ENCODE measurements around the gene PYGL. TPM values are rescaled to one million over a fixed set of nuclear protein-coding genes. Genes with fewer than 3 reads are reported as not detected.
"Not testable (repeated sequence)": the region's sequence is repeated elsewhere in the genome, so short reads cannot be mapped to it uniquely, and the experiment has no call there.

PYGL gene
- total RNA-seq, 1 donor from 2014 or later, result 16.9 TPM

DNA sequence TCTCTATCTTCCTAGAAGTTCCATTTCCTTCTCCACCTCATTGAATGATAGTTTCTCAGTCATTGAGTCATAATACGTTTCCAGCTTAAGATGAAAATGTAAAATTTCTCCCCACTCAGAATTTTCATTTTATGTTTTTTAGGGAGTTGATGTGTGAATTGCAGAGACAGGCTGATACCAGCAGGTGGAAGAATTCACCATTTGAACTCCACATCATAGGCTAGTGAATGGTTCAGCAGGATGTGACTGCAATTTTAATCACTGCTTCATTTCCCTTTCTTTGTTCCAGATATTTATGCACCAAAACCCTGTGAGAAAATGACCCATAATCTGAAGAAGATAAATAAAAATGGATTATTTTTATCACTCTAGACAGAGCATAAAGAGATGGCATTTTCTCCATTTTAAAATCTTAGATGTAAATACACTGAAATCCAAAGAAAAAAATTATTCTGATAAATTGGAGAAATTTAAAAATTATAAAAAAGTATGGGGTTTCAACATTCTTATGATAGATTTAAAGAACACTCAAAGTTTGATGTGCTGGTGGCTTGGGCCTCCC is 10.6 kb upstream of the PYGL start:
- peak; percentile 69 for DNase-seq

DNA sequence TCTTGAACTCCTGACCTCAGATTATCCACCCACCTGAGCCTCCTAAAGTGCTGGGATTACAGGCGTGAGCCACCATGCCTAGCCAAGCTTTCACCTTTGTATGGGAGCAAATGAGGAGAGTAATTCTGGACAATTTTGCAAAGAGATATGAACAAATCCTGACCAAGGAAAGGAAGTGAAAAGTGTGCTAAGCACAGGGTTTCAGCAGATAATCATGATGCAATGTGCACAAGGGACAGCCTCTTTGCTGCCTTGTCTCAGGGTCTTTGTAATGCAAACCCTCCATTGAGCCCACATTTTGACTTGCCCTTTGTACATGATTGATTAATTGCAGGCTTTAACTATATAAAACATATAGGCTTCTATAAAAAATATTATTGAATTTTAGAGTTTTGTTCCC is 9.2 kb upstream of the PYGL start:
- no peak for DNase-seq

DNA sequence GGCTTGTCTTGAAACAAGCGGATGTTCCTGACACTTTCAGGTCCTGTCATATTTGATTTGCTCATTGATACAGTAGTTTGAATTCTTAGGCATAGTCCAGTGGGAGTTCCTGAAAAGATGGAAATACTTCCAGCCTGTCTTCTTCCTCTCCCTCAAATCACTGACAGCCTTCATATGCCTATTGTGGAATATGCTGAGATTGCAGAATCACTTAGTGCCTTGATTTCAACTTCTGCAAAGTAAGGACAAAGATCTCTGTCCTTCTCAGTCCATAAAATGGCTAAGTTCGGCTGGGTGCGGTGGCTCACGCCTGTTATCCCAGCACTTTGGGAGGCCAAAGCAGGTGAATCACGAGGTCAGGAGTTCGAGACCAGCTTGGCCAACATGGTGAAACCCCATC is 6.7 kb upstream of the PYGL start:
- DNase-seq, result no peak

DNA sequence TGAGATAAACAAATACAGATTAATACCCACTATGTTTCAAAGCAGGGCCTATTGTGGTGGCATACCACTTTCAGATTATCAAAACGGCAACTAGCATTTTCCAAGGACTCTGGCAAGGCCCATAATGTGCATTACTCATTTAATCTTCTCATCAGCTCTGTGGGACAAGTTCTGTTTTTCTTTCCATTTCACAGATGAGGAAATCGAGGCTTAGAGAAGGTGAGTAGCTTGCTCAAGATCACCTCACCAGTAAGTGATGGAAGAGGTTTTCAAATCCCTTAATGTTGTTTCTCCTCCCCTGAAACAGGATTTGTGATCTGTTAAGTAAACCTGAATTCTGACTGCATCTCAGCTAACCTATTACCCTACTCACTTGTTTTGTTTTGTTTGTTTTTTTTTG is 3.9 kb upstream of the PYGL start:
- no peak for DNase-seq

DNA sequence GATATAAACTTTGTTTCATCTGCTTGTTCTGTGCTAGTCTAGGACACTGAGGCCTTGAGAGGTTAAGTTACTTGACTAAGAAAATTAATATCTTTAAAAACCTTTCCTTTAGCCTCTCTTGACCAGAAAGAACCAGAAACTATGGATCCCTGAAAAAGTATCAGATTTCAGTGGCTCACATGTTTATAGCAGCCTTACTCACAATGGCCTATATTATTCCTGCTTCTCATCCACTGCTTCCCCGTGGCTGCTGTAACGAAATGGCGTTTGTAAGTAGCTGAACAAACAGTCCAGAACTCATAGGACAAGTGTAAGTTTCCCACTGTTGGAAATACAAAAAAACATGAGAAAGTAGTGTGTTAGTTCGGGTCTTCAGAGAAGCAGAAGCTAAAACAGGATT is 3.2 kb upstream of the PYGL start:
- DNase-seq, result no peak

DNA sequence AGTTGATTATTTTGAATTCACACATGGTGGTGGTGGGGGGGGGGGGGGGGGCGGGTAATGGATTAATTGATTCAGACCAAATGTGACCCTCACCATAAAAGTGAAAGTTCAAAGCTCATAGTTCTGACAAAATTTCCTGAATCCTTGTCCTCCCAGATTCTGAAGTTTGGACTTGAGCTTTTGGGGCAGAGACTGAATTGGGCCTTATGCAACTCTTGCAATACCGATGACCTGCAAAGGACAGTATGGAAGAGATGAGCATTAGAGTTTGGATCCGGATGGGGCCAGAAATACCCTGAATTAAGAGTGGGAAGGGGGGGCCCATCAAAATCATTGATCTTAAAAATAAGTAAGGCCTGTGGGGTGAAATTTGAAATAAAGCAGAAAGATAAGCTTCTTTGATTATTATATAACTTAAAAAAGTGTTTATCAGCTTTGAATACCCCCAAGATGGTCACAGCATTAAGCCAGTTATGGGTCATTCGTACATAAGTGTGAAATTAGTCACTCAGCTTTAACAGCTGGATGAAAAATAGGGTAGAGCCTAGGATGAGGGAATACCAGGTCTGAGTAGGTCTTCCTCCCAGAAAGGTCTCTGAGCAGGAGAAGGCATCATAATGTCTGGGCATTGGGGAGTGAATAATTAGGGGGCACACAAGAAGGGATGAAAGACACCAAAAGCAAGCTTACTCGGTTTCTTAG is 2.1 kb upstream of the PYGL start:
- DNase-seq, result no peak

DNA sequence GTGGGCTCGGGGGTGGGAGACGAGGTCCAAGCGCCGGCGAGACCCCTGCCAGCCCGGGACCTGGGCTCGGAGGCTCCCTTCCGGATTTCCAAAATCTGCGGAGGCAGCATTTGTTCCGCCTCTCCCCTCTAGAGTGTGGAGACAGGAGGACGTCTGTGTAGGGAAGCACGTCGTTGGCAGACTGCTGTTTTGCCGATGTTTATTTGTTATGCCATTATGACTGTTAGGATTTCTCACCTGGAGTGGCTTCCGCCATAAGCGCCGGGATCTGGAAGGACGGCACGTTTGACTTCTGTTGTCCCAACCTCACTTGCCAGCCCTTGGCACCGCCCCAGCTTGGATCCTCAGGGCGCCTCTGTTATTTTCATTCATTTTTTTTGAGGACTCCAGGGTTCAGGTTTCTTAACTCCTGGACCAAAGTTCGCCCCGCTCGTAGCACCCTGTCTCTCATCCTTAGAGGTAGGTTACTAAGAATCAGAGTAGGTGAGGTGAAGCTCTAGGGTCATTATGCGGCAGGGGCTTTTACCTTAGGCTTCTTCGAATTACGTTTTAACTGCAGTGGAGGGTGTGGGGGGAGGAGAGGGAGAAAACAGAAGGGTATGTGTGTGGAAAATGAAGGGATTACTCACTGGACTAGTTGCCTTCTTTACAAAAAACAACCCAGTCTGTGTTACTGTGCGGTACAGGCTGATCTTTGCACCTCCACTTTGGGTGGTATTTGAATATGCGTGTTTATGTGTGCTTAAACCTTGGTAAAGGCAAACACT is 547 bp upstream of the PYGL start:
- peak; percentile 53 for DNase-seq

DNA sequence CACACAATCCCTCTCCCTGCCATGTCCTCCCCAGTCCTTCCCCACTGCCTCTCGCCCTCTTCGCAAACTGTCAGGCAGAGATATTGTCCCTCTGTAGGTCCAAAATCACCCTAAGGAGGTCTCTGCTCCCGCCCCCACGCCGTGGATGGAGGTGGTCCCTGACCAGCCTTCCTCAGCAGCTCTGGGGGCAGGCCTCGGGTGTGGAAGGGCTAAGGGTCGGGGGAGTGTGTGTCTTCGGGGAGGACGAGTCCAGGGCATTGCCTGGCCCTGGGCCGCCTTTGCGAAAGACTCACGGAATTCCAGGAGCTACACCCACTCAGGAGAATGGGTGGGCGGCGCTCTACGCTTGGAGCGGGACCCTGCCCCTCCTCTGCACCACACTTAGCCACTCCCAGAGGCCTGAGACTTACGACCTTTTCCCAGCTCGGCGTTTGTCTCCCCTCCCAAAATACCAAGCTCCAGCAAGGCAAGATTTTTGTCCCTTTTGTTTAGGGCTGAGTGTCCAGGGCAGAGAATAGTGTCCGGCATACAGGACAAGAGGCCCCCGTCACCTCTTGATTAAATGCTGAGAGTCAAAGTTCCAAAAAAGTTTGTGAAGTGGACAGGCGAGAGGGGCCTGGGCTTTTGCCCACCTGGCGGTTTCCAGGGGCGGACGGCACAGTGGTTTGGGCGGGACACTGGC is 881 bp downstream of the PYGL start:
- DNase-seq, result peak; percentile 47

DNA sequence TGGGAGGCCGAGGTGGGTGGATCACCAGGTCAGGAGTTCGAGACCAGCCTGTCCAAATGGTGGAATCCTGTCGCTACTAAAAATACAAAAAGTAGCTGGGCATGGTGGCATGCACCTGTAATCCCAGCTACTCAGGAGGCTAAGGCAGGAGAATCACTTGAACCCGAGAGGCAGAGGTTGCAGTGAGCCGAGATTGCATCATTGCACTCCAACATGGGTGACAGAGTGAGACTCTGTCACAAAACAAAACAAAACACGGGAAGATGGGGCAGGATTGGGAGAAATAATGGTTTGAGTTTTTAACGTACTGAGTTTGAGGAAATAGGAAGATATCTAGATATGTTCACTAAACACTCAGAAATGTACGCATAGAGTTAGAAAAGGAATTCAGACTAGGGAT is 2.6 kb downstream of the PYGL start:
- not testable (repeated sequence) for DNase-seq

DNA sequence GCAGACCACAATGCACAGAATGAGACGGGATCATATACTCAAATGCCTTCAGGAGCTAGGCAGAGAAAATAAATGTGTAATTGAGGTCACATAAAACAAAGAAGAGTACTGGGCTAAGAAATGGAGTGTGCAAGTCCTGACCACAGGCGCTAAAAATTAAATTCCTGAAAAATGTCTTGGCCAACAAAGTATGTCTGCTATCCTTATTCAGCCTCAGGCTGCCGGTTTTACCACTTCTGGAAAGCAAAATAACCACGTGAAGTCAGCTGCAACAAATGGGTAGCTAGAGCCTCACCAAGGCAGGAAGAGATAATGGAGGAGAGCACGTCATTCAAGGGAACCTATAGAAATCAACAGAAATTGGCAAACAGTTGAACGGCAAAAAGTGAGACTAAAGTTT is 3.1 kb downstream of the PYGL start:
- DNase-seq, result no peak

DNA sequence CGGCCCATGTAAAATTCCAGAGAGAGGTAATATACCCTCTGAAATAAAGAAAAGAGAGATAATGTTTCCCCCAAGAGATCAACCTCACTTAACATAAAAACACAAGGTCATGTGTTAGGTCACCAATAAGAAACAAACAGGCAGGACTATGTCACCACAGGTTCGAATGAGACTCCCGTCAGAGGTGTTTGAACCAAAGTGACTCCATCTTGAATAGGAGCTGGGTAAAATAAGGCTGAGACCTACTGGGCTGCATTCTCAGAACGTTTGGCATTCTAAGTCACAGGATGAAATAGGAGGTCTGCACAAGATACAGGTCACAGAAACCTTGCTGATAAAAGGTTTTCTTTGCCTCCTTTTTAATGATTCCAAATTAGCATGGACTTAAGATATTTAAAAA is 6.5 kb downstream of the PYGL start:
- no peak for DNase-seq

DNA sequence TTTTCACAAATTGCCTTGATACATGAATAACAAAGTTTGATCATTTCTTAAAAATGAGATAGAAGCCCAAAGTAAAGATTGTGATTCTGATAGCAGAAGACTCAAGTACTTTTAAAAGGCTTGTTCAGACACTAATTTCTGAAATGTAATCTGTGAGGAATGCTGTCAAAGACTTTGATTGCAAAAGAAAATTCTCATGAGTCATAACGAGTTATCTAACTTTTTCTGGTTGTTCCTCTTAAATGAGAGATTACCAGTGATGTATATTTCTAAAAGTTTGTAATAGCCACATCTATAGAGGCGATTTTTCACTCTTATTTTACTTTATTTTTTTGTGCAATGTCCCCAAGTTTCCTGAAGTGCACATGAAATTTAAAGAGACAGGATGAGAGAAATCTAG is 7.0 kb downstream of the PYGL start:
- DNase-seq, result no peak

DNA sequence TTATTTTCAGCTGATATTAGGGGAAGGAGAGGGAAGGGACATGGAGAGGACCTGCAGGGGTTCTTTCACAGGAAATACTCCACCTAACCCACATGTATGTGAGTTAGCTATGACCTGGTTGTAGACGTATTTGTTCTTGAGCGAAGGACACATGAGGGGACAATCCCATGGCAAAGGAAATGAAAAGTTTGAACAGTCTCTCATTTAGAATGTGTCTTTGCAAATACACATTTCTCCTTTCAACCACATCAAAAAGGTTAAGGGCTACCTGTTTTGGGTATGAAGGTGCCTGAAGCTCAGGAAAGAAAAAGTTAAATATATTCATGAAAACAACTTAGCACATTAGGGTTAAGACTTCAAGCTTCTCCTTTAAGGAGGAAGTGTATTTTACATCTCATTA is 7.4 kb downstream of the PYGL start:
- no peak for DNase-seq

DNA sequence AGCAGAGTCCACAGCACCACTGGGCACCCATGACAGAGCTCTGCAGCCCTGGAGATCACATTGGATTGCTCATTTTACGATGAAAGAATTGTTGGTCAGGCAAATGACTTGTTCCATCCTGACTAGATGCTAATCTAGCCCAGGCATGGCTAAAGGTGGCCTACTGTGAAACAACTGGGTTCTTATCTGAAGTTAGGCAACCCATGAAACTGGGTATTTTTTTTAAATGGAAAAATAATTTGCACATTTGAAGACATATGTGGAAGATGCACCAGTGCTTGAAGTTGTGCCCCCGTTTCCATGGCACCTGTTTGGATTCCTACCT is 8.3 kb downstream of the PYGL start:
- DNase-seq, result no peak

DNA sequence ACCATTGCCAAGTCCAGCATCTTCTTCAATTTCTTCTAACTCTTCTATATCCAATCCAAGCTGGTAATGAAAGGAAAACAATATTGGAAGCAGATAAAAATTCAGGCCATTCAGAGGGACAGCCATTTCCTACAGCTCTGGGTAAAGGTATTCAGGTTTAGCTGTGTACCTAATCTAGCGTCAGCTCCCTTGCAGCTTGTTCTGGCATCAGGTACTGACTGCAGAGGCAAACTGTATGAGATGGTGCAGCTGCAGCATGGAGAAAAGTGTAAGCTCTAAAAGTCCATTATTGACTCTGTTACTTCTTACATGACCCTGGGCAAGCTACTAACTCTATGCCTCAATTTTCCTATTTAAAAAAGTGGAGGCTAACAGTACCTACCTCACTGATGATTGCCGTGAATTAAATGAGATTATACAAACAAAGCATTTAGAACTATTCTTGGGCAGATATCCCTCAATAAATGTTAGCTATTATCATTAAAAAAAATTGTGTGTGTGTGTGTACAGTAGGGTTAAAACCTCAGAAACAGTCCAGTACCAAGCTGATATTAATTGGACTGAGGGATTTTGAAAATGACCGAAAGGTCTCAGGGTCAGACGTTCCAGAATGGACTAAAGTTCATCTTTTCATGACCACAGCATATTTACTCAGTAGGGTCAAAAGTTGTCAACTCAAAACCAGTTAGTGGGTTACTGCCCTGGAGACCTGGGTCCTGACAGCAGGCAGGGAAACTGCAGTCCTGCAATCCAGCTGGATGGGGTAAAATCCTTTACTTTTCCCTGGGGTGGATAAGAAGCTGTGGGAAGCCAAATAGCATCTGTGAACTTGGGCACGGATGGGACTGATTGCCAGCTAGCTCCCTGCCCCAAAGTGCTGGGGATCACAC is 8.9 kb downstream of the PYGL start:
- no peak for DNase-seq

DNA sequence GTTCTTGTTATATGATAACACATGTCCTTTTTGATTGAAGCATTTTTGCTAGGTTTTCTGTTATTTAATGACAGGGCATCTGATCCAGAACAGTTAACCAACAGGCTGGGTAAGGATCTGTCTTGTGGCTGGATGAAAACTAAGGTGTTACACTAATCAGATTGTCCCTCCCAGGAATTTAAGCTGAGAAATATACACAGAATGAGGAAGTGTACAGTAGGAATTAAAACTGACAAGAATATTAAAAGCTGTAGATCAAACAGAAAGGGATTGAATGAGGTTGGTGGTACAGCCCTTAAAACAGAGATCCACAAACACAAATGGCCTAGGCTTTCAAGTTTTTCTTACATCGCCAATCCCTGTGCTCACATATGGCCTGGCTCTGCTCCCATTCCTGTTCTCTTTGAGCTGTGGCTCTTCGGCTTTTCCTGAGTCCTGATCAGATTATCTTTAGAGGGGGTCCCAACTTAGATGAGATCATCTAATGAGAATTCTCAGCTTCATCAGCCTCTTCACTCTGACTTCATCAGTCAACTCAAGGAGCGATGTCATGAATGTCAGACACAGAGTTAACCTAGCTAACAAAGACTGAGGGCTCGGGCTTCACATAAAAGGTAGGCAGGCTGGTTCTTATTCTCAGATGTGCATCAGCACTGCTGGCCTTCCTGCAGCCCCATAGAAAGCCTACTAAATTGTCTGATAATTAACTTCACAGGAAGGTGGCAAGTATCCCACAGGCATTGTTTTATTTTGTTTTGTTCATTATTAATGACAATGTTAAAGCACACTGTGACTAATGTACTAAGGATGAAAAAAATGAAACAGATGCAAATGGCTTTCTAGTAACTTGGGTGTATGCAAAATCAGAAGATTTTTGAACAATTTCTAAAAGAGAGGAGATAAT is 11.4 kb downstream of the PYGL start:
- no peak for DNase-seq

DNA sequence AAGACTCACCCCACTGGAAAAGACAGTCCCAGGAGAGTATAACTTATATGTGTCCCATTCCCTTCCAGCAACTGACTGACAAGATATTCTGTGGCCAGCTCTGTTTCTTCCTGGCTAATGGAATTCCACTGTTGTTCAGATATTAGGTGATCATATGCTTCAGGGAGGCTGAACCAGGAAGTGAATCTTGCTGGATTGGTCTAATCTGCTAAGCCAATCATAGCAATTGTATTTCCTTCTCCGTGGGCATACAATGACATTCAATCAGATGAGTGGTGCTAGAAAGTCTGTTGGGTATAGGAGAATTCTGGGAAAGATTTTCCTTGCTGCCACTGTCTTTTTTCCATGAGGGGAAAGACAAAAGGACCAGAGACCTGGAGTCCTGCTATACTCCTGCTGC is 12.1 kb downstream of the PYGL start:
- no peak for DNase-seq

DNA sequence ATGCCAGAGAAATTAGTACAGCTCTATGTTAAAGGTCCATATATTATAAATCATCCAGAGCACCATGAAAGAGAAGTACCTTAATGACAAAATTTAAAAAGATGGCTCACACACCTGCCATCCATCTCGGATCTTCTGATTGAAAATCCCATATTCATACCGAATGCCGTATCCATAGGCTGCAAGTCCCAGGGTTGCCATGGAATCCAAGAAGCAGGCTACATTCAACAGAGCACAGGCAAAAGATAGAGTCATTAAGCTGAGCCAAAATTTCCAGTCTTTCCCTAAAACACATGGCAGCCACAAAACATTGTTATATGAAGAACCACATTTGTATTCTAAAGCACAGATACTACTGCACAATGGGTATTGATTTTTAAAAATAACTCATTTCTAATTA is 12.7 kb downstream of the PYGL start:
- DNase-seq, result no peak

DNA sequence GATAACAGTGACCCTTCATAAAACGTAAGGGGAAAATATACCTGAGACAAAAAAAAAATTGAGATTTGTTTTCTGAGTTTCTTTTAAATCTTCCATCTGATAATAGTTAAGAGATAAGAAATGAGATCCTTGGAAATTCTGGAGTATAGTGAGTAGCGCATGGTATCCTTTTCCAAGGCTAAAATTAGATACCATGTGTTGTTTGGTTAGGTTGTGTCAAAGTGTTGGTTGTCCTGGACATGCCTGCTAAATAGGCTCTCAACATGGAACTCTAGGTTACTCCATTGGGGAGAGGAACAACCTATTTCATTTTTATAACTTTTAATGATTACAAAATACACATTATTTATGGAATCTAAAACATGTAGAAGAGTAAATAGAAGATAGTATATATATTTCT is 14.8 kb downstream of the PYGL start:
- DNase-seq, result no peak

DNA sequence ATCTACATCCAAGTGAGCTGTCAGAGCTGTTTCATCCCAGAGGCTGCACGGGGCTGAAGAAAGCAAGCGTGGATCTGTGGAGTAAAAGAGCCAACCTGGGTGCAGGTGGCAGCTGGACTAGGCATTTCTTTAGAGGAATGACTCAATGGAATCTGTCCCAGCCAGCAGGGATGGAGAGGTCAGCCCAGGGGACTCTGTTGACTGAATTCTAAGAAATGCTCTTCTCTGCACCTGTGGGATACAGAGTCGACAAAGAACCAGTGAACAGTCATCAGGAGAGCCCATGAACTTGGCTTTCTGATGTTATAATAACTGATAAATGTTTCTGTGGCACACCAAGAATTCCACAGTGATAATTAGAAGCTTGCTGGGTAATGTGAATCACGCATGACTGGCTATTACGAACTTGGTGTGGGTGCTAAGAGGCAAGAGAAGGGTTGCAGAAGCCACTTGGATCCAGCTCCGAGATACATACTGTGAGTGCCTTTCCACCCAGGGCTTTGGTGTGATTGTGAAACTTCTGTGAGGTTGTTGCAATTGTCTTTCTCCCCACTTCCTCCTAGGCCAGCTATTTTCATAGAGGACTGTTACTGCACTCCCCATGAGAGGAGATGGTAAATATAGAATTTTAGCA is 16.2 kb downstream of the PYGL start:
- no peak for DNase-seq

Data from tongue (tissue), 2 donors.